NCI-H2227 treated with DMSO at 0.1 percent for 48 hours (cell line): ENCODE measurements around the gene NEUROD2.

Experiments used
- DNase-seq: peaks from one replicate; lab custom pipeline; 2025; lab: John Stamatoyannopoulos, UW

NEUROD2 gene

DNA sequence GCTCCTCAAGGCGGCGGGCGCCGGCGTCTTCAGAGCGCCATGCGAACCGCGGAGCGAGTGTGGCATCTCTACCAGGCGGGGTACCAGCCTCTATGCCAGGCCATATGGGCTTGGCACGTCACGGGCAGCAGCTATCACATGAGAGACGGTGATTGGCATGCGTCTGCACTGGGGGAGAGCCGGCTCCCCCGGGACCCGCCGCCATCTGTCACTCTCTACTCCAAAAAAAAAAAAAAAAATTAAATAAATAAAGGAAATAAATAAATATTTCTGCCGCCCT, at the start of gene NEUROD2:
Gene NEUROD2, minus strand, starts transcription at position 70 of the 280 bp plus-strand sequence. CDS start 1,321 bp downstream, outside the sequence.
- no peak for DNase-seq

DNA sequence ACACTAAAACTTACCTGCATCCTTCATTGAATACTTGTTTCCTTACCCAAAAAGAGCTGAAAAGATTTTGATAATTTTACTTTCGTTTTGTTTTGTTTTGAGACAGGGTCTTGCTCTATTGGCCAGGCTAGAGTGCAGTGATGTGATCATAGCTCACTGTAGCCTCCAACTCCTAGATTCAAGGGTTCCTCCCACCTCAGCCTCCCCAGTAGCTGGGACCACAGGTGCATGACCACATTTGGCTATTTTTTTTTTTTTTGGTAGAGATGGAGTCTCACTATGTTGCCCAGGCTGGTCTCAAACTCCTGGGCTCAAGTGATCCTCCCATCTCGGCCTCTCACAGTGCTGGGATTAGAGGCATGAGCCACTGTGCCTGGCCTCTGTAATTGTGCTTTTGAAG, 47.4 kb upstream of the NEUROD2 start:
- no peak for DNase-seq

DNA sequence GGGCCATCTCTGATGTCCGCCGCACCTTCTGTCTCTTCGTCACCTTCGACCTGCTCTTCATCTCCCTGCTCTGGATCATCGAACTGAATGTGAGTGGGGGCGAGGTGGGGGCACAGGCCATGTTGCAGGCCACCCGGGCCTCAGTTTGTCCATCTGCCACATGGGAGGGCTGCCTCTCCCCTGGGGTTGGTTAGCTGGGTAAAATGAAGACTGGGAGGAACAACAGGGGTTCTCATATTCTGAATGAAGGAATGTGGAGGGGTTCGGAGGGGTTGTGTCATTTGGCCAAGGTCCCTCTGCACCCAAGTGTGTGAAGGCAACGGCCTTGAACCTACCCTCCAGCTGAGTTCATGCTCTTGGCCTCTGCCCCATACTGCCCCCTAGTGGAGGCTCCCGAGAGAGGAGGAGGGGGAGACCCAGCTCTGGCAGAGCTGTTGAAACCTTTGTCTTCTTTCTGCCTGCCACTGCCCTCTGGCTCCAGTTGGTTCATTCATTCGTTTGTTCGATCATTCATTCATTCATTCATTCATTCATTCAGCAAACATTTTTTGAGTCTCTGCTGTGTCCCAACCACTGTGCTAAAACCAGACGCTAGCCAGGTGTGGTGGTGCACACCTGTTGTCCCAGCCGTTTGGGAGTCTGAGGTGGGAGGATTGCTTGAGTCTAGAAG, 46.1 kb upstream of the NEUROD2 start:
- no peak for DNase-seq

DNA sequence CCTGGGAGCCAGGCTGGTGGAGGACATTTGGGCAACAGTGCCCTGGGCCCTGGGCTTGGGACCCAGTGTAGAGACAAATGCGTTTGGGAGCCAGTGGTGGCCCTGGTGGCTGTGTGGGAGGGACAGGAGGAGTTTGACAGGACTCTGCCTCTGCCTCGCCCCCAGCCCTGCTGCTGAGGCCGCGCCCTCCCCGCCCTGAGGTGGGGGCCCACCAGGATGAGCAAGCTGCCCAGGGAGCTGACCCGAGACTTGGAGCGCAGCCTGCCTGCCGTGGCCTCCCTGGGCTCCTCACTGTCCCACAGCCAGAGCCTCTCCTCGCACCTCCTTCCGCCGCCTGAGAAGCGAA, 45.6 kb upstream of the NEUROD2 start:
- no peak for DNase-seq

DNA sequence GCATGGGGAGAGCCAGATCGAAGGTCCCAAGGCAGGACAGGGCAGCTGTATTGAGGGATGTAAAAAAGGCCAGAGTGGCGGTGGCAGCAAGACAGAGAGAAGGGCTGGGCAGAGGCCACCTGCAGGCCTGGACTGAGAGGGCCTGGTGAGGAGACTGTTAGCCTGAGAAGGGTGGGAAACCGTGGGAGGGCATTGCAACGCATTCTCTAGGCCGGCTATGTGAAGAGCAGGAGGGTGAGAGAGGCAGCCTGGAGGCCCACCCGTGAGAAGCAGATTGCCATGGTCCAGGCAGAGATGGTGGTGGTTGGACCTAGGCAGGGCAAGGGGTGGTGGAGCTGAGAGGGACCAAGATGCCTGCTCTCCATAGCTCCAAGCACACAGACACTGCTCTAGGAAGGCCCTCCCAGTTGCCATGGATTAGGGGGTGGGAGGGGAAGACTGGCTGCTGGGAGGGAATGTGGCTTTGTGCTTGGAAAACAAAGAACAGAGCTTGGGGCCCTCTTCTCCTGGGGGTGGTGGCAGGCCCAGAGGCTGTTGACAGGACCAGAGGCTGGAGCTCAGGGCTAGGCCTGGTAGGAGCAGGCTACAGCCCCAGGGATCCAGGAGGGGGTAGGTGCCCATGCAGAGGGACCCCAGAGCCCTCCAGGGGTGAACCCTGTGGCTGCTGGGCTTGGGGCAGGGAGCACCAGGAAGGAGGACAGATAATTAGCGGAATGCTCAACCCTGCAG, 45.0 kb upstream of the NEUROD2 start:
- DNase-seq = no peak

DNA sequence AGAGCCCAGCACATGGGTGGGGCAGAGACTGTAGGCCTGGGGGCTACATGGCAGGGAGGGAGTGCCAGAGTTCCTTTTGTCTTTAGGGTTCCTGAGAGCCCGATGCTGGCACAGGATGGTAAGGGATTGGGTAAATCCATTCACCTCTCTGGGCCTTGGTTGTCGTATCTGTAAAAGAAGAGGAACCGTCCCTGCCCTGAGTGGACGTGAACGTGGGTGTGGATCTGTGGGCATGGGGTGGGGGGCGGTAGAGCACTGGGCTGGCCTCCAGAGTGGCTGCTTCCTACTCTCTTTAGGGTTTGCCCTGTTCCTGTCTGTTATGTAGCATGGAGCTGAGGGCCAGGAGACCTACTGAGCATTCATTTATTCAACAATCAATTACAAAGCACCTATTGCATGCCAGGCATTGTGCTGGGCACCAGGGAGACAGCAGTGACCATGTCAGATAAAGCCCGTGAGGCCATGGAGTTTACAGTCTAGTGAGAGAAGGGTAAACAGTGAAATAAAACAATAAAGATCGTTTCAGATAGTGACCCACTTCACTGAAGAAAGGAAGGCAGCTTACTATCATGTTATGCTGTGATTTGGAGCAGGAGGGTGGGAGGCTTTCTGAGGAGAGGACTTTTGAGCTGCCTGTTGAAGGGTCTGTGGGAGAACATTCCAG, 44.3 kb upstream of the NEUROD2 start:
- DNase-seq = no peak

DNA sequence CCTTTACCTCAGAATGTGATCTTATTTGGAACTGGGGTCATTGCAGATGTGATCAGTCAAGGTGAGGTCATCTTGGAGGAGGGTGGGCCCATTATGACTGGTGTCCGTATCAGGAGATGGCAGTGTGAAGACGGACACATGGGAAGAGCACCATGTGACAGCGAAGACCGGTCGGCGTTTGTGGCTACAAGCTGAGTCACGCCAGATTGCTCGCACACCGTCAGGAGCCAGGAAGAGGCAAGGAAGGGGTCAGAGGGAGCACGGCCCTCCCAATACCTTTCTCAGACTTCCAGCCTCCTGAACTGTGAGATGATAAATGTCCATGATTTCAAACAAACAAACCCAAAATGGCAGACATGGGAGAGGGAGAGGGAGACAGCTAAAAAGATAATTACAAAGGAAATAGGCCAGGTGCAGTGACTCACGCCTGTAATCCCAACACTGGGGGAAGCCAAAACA, 42.4 kb upstream of the NEUROD2 start:
- DNase-seq = no peak

DNA sequence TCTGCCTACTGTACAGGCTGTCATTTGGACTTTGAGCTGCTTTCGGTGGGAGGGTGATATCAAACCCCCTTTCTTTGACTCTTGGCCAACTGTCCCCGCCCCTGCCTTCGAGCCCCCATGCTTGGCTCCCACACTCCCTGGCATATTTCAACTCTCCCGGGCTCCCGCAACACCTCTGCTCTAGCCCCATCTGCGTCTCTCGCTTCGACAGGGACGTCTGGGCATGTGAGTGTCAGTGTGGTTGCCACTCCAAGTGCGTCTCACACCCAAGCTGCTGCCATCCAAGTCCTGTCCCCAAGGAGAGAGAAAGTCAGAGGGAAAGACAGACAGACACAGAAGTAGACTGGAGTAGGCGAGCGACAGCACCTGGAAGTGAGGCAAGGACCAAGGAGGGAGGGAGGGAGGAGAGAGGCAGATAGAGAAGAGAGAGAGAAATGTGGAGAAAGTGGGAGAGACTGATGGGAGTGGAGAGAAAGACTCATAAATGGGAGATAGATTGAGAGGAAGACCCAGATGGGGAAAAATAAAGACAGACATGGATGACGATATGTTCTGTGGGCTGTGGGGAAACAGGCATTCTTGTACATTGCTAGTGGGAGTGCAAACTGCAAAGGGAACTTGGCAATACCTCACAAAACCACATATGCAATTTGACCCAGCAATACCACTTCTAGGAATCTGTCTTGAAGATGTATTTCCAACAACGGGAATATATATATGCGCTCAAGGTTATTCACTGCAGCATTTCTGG, 41.1 kb upstream of the NEUROD2 start:
- DNase-seq = no peak

DNA sequence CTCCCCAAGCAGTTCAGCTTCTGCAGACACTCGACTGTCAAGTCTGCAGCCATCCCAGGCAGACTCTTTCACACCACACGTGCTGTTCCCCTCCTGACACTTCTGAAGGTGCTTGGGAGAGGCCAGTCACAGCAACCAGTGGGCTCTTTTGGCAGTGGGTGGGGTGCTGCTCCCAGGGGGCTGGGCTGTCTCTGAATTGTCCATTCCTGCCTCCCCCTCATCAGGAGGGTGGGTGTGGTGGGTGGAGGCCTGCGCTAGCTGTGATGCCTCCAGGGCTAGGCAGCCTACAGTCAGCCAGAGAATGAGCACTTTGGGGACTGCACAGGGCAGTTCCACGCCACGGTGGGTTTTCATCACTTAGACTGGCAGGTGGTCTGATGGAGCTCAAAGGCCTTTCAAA, 39.5 kb upstream of the NEUROD2 start:
- DNase-seq = no peak

DNA sequence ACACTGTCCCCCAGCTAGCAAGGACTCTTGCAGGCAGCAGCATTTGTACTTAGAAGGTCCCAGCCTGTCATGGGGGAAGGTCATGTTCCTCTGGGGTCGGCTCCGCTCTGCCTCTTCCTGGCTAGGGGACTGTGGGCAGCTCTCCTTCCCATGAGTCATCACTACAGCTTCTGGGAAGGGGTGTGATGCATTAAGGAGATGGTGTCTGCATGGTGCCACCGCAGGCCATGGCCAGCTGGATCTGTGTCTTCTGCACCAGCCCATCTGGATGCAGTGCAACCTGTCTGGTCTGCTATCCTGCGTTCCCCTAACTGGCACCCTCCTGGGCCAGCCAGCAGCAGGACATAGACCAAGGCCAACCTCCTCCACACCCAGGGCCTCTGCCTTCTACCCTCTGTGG, 35.6 kb upstream of the NEUROD2 start:
- DNase-seq = no peak

DNA sequence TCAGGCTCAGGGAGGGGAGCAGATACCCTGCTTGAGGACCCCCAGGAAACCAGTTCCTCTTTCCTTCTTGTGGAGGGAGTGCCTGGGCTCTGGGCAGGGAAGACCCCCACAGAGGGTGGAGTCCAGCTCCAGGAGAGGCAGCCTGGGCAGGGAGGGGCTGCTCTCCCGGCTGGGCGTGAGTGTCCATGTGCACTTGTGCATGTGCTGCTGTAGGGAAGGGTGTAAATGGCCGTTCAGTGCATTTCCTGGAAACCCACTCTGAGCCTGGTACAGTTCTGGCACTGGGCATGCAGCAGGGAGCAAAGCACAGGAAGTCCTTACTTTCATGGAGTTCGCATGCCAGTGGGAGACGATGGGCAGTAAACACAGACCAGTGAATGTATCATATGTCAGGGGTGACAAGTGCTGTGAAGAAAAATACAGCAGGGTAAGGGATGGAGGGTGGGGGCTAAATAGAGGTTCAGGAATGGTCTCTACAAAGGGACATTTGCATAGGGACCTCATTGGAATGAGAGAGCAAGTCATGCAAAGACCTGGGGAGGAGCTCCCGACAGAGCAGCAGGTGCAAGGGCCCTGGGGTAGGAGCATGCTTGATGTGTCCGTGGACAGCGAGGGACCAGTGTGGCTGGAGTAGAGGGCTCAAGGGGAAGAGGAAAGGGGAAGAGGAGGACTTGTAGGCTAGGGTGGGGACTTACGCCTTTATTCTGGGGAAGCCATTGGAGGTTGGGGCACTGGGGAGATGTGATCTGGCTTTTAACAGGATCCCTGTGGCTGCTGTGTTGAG, 34.8 kb upstream of the NEUROD2 start:
- DNase-seq = no peak

DNA sequence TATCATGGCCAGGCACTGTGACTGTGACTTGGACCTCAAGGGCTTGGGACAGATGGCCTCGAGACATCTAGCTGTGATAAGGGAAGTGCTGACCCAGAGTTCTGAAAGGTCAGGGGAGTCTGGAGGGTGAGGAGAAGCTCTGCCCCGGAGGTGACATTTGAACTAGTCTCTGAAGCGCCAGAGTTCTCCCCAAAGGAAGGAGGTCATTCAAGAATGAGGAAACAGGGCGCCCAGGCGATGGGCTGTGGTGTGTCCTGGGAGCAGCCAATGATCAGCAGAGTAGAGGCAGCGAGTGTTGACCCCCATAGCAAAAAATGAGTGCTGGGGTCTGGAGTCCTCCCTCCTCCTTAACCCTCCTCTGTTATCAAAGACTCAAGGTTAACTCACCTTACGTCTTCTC, 34.2 kb upstream of the NEUROD2 start:
- DNase-seq = no peak

DNA sequence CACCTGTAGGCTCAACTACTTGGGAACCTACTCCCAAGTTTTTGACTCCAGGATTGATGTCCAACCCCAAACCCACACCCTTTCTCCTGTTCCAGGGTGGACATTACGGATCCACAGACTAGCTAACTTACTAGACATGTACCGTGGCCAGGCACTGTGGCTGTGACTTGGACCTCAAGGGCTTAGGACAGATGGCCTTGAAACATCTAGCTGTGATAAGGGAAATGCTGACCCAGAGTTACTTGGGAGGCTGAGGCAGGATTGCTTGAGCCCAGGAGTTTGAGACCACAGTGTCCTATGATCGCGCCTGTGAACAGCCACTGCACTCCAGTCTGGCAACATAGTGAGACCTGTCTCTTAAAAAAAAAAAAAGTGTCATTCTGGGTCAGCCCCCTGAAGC, 33.4 kb upstream of the NEUROD2 start:
- DNase-seq = no peak

DNA sequence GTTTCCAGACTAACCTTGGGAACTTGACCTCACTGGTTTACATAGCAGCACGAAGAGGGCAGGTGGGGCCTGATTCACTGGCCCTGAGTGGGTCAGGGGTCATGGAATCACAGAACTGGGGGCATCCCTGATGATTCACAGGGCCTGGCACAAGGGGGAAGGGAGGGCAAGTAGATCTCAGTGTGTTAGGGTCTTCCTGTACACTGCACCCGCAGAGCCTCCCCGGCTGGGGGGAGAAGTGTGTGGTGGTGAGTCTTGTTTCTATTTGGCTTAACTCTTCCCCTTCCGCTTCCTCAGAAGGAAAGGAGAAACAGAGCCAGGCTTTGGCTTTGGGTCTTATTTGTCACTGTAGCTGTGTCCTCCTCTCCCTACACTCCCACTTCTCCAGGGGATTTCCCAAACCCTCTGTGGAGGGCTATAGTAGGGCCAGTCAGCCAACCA, 32.9 kb upstream of the NEUROD2 start:
- DNase-seq = no peak

DNA sequence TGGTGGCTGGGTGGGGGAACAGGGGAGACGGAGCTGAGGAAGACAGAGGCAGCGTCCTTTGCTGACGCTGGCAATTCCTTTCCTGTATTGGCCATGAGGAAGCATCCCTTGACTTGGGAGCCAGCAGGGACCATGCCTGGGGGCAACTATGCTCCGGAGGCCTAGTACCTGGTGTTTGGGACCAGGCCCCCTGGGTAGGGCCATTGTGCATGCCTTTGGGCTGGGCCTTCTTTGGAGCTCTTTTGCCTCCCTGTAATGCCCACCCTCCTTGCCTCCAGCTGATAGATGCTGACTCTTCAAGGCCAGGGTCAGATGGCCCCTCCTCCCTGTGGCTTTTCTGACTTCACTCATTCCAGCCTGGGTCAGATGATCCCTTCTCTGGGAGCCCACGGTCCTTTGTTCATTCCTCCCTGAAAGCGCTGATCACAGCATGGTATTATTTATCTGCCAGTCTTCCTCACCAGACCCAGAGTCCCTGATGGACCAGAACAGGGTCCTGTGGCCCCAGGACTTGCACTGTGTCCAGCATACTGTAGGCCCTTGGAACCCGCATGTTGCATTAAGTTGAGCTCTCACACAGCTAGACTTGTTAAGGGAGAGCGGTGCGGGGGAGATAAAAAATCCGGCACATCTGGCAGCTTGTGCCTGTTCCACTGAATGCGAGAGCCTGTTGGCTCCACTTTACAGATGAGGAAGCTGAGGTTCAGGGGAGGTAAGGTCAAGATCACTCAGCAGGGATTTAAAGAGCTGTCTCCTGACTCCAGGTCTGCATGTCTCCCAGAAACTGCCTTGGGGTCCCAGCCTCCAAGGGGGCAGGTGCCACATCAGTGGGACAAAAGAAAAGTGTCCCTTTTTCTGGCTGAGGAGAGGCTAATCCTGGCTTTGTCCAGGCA, 32.1 kb upstream of the NEUROD2 start:
- no peak for DNase-seq

DNA sequence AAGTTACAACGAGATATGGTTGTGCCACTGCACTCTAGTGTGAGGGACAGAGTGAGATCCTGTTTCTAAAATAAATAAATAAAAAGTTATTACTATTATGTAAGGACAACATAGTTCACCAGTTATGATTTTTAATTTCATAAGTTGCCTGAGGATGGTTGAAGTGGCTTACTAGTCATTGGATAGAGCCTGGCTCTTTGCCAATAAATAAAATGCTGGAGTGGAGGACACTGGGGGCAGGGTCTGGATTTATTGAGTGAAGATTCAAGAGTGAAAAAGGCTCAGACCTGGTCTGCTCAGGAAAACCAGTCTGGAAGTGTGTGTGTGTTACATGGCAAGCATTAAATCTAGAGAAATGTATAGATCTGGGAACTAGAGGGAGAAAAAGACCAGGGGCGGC, 31.3 kb upstream of the NEUROD2 start:
- no peak for DNase-seq

DNA sequence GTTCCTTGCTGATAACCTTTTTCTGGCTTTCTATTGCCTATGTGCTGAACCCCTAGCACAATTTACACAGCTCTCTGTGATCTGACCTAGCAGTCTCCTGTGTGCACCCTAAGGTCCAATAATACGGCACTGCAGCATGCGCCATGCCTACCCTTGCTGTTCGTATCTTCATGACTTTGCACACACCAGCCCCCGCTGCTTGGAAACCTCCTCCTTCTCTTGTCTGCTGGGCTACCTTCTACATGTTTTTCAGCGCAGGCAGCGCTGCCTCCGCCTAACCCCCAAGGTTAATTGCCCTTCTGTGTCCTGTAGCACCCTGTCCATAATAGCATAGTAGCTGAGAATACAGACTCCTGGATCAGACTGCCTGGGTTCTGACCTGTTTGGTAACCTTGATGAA, 30.6 kb upstream of the NEUROD2 start:
- no peak for DNase-seq

DNA sequence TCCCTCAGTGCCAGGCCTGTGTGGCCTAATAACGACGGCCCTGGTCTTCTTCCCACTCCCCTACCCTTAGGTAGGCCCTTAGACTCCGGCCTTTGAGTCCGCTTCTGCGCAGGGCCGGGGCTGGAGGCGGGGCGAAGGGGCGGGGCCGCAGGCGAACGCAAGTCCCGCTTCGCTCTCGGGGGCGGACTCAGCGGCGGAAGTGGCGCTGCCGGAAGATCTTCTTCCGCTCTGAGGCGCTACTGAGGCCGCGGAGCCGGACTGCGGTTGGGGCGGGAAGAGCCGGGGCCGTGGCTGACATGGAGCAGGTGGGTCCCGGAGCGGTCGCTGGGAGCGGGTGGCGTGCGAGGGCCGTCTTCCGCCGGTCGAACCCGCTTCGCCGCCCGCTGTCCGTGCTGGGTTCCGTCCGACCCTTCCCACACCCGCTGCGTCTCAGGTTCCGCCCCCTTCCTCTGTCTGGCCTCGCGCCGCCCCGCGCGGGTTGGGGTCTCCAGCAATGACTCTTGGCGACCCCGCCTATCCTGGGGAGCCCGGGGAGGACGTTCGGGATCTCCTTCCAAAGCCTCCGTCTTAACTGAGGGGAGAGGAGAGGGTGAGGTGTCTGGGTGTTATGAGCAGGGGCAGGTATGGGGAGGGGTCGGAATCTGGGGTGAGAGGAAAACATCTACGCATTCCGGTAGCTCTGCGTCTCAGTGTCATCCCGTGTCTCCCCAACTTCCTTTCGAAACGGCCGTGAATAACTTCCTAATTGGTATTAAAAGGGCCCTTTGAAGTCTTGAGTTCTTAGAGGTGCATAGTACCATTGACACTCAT, 29.4 kb upstream of the NEUROD2 start, which contains the start of gene STARD3:
Gene STARD3, plus strand, starts transcription at position 218 of the 810 bp plus-strand sequence. CDS start 16,388 bp downstream, outside the sequence.
- peak; percentile 67 for DNase-seq

DNA sequence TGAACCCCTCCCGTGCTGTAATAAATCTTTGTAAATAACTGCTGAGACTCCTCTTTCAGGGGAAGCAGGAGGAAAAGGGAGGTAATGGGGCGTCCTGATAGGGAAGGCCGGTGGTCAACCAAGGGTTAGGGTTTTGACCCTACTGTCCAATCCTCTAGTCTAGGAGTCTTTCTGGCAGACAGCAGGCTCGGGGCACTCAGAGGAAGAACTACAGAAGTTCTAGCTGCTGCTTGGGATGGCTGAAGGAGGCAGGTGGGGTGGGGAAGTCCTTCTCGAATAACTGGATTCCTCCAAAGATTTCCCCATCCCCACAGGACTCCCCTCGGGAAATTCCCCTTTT, 28.8 kb upstream of the NEUROD2 start:
- DNase-seq = no peak

DNA sequence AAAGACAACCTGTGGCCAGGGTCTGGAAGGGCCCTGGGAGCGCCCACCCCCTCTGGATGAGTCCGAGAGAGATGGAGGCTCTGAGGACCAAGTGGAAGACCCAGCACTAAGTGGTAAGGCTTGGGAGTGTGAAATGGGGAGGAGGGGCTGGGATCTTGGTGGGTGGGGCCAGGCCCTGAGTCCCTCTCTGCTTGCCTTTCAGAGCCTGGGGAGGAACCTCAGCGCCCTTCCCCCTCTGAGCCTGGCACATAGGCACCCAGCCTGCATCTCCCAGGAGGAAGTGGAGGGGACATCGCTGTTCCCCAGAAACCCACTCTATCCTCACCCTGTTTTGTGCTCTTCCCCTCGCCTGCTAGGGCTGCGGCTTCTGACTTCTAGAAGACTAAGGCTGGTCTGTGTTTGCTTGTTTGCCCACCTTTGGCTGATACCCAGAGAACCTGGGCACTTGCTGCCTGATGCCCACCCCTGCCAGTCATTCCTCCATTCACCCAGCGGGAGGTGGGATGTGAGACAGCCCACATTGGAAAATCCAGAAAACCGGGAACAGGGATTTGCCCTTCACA, 28.0 kb upstream of the NEUROD2 start:
- DNase-seq = no peak
